GM18507 (cell line): ENCODE measurements around the gene KCNE1.
A peak's percentile ranks its signal among the peaks of the same experiment; 100 is the strongest.

Source experiments
- DNase-seq: peaks from one replicate; pipeline ENCODE4 v3.0.0; 2011; ENCODE audit warnings: low read depth; ENCODE audit not compliant: insufficient read length; ENCODE audit errors: extremely low spot score
- FAIRE-seq: peaks from 2 replicates; lab custom pipeline; 2011; peaks lifted over from hg19 to GRCh38; lab: Jason Lieb, UNC

KCNE1 gene

DNA sequence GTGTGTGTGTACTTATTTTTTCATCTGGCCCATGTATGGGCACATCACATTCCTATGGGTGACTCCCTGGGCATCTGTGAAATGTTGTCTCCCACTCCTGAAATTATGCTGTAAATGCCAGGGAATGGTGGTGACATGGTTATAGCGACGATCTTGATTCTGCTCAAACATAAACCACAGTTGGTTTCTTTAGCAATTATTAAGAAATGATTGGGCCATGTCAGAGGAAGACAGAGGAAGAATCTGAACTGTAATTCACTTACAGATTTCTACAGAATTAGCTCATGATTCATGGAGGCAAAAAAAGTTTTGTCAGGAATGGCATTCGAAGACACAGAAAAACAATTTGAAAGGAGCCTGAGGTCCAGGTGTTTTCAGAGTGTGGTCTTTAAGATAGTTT, 25.8 kb upstream of the KCNE1 start:
- DNase-seq (no peak), FAIRE-seq (no peak)

GRCh38 chr21:34536820-34537219, 24.8 kb upstream of the KCNE1 start:
- FAIRE-seq, result no peak
- no peak for DNase-seq

- DNase-seq (no peak), FAIRE-seq (no peak)
These were observed 24.3 kb upstream of the KCNE1 start for GRCh38 chr21:34536311-34536710.

DNA sequence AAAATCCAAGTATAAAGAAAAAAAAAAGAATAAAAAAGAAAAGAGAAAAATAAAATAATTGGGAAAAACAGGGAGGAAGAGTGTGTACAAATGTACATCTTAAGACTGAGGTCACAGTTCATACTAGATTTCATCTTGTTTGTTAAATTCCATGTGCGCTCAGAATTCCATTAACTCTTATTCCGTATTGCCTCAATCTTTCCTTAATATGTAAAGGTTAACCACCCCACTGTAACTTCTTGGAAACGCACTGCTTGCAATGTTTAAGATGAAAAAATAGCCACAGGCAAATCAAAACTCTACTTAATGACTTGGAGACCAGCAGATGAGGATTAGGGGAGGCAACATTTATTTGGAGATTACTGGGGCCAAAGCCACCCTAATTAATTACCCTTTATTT, 23.9 kb upstream of the KCNE1 start:
- DNase-seq, result no peak
- no peak for FAIRE-seq

DNA sequence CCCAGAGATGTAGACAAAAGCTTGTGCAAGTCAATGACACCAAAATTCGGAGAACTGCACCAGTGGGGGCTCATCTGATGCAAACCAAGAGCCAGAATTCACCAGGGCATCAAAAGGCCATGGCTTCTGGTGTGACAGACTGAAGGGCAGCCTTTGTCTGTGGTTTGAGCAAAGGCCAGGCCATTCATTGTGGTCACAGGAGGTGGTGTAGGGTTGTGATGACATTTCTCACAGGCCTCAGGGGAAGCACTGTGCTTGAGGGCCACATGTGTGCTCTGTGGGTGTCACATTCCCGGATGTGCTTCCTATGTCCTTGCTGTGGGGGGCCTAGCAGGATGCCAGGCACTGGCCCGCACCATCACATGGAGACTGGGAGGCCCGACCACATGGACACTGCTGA, 22.5 kb upstream of the KCNE1 start:
- peak; percentile 54 for FAIRE-seq
- no peak for DNase-seq

GRCh38 chr21:34533938-34534337, 21.9 kb upstream of the KCNE1 start:
- FAIRE-seq (no peak), DNase-seq (no peak)

- FAIRE-seq, result no peak
- DNase-seq, result no peak
These were observed 19.4 kb upstream of the KCNE1 start for GRCh38 chr21:34531399-34531798.

DNA sequence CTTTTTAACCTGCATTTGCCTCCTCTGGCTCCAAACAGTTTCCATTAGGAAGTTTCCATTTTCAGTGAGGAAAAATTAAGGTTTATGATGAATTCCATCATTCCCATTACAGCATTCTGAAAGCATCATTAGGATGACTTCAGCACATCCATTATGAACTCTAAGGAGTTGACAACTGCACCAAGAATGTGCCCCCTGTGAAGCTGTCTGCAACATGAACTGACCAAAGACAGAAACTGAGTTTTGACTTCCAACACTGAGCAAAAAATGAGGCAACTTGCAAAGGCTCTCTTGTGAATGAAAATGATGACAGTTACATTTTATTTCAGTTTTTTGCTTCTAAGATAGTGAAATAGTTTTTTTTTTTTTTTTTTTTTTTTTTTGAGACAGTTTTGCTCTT, 18.3 kb upstream of the KCNE1 start:
- no peak for DNase-seq

GRCh38 chr21:34528131-34528561, 16.1 kb upstream of the KCNE1 start:
- DNase-seq, result no peak
- no peak for FAIRE-seq

More for the DNA sequence above, 18.3 kb upstream of the KCNE1 start:
- FAIRE-seq, result no peak

GRCh38 chr21:34526618-34527290, 14.7 kb upstream of the KCNE1 start:
- DNase-seq, result no peak
- FAIRE-seq, result peak; percentile 59

DNA sequence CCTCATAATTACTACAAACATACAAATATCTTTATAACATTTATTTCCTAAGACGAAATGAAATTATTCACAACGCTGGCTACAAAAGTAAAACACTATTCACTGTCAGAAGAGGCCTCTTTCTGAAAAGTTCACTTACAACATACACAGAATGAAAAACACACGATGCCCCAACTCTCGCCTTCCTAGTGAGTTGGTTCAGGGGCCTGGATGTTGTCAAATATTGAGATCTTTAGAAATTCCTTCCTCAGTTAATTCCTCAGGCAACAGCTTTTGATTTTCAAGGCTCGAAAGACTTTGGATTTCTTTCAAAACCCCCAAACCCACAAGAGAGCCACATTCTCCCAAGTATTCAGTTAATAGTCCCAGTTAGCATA, 14.2 kb upstream of the KCNE1 start:
- FAIRE-seq, result no peak
- no peak for DNase-seq

- DNase-seq (no peak), FAIRE-seq (no peak)
These were observed 12.9 kb upstream of the KCNE1 start for GRCh38 chr21:34524646-34525601.

DNA sequence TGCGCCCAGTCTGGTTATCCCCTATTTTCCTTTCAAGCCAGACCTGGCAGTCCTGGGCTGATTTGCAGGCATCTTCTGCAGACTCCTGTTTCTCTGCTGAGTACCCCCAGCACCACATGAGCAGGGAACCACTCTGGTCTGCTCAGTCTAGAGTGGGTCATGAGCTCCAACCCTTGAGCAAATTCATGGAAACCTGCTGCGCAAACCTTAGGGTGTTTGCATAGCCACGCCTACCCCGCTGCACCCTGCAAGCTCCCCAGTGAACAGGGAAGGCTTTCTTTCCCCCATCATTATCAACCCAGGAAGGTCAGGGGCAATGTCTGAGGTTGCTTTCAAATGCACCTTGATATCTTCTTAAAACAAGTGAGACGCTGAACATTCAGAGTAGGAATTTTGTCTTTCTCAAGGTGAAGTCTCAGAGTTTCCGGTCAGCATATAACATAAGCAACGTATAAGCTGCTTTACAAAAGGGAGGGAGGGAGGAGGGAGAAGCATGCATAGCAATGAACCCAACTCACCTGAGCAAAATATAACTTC, 11.1 kb upstream of the KCNE1 start:
- FAIRE-seq (no peak), DNase-seq (no peak)

DNA sequence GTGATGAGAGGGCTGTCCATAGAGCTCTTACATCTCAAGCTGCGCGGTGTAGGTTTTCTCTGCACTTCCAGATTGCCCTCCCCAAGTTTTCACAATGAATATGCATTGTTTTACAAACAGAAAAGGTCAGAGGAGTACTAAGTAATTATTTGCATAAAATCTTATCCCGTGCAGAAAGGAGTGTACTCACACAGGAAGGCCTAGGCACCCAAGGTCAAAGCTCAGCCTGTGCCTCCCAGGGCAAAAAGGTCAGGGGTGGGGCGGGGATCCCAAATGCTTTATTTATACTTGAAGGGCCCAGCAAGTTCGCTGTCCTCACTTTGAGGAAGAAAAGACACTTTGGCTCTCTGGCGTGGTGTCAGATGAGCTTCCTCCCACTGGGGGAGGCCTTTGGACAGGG, 10.3 kb upstream of the KCNE1 start:
- no peak for DNase-seq
- FAIRE-seq, result no peak

GRCh38 chr21:34521561-34521960, 9.6 kb upstream of the KCNE1 start:
- FAIRE-seq, result no peak

DNA sequence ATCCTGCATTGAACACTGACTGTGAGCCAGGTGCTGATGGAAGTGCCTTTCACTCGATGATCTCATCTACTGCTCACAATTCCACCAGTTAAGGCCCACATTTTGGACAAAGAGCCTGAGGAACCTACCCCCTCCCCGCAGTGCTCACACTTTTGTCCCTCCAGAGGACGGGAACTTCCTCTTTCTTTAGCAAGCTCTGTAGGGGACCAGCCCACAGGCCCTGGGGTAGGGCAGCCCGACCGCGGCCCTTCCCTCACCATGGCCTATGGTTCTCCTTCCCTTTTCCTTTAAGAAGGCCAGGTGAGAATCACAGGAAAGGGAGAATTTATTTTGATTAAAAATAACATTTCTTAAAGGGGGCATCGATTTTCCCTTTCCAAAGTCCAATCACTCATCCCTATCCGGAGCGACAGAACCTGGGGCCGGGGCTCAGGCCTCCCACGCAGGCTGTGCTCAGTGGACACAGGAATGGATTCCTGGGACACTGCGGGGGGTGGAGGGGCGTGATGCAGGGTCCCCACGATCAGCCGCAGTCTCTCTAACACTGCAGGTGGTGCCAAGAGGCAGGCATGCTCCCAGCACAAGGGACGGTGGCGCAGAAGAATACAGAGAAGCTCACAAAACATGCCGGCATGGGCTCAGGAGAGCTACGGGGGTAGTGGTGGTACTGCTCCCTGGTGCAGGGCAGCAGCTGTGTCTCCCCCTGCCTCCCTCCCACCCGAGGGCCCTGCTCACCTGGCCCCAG, 8.9 kb upstream of the KCNE1 start:
- FAIRE-seq, result no peak
- no peak for DNase-seq

More at GRCh38 chr21:34521561-34521960, 9.6 kb upstream of the KCNE1 start:
- DNase-seq, result no peak

- FAIRE-seq, result no peak
These were observed 8.3 kb upstream of the KCNE1 start for GRCh38 chr21:34520281-34520680.

GRCh38 chr21:34519694-34520093, 7.7 kb upstream of the KCNE1 start:
- no peak for DNase-seq
- FAIRE-seq, result no peak

More at GRCh38 chr21:34520281-34520680, 8.3 kb upstream of the KCNE1 start:
- no peak for DNase-seq

GRCh38 chr21:34519016-34519415, 7.0 kb upstream of the KCNE1 start:
- DNase-seq, result no peak
- no peak for FAIRE-seq

DNA sequence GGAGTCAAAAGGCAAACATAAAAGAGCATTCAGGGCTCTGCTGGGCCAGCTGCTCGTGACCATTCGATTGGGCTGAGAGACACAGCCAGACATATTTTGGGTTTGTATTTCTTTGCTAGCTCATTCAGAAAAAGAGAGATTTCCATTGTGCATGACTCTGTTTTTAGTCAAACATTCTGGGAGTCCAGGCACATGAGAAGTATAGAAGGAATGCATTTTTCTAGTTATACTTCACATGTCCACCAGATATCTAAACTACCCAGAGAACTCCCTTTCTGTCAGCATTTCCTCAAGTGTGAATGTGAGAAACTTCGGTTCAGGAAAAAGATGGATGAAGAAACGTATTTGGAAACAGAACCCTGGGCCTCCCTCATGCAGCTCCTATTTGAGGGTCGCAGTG, 6.3 kb upstream of the KCNE1 start:
- FAIRE-seq (no peak), DNase-seq (no peak)
